Muscle of arm (tissue), 12 donors: ENCODE results near the gene GALNT17. TPM values are rescaled to one million over a fixed set of nuclear protein-coding genes. Genes with fewer than 3 reads are reported as not detected.
"Not testable (repeated sequence)": the region's sequence is repeated elsewhere in the genome, so short reads cannot be mapped to it uniquely, and the experiment has no call there.

Experiments used
- DNase-seq: peaks from one replicate; pipeline ENCODE4 v3.0.0-alpha.2; 2013
- polyA plus RNA-seq, 12 donors: library from polyadenylated mRNA; unstranded; fragments of 120-200 nt; gene quantifications; one replicate each; pipeline ENCODE4 v1.2.1, GENCODE V29; 2013; ENCODE audit not compliant: insufficient read length in 12 of 12

The GALNT17 gene
- polyA plus RNA-seq, 12 donors = 22.7 to 40.4 (median 33.6) TPM; not detected in 1

DNA sequence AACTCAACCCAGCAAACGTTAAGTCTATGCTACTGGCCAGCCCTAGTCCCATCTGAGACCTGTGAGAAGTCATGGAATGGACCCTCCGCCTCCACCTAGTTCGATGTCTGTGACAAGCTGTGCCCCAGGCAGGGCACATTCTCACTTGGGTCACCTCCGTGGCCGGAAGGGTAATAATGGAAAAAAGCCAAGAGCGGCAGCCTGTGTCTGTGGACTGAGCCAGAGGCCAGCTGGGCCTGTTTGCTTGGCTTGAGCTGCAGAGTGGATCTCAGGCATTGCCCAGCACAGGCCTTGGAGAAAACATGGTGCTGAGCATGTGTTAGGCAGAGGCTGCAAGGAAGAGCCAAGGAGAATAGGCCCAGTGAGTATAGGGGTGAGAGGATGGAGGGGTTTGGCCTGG is 97.8 kb downstream of the GALNT17 start:
- DNase-seq = no peak

- DNase-seq = no peak
Observed at GRCh38 chr7:71235253-71235652, 103.3 kb downstream of the GALNT17 start.

- no peak for DNase-seq
Observed at GRCh38 chr7:71236230-71237105, 104.5 kb downstream of the GALNT17 start.

DNA sequence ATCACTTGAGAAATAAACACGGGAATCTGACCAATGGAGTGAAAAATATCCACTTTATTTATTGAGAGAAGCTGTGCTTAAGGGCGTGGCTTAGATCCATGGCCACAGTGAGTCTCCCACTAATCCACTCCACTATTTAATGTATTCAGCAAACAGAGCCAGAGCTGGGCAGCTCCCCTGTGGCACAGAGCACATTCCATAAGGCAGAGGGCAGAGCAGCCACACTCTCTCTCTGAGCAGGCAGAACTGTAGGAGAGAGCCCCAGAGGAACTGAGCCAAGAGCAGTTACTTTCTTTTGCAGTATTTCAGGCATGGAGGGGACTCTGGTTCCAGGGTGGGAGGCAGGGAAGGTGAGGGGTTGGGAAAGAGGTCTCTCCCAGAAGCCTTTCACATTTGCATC is 106.0 kb downstream of the GALNT17 start:
- DNase-seq = no peak

- DNase-seq = no peak
Observed at GRCh38 chr7:71238581-71239295, 106.8 kb downstream of the GALNT17 start.

- peak; percentile 42 for DNase-seq
Observed at GRCh38 chr7:71239586-71240268, 107.8 kb downstream of the GALNT17 start.

DNA sequence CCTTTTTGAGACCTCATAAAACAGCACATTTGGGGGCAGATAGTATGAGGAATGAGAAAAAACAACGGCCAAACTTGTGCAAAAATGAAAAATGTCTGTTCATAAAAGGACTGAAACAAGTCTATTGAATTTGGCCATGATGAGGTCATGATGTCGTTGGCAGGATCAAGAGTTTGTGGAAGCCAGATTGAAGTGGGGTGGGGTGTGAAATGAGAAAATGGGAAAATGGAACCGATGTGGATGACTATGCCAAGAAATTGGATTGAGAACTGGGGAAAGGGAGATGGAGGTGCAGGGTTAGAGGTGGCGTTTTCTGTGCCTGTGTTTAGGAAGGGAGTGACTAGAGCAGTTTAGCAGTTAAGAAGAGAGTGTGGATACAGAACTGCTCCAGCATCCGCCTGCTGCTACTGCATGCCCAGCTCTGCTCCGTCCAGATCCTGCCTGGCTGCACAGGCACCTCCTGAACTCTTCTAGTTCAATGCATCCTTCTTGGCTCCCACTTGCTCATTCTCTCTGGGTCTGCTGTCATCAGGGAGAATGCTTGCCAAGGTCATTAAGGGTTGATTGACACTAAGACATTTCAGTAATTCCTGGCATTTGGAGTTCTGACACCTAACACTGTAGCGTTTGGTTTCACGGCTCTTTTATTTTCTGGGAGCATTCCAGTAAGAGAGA is 111.9 kb downstream of the GALNT17 start:
- DNase-seq = peak; percentile 56

GRCh38 chr7:71245038-71245437 is 113.1 kb downstream of the GALNT17 start:
- no peak for DNase-seq

DNA sequence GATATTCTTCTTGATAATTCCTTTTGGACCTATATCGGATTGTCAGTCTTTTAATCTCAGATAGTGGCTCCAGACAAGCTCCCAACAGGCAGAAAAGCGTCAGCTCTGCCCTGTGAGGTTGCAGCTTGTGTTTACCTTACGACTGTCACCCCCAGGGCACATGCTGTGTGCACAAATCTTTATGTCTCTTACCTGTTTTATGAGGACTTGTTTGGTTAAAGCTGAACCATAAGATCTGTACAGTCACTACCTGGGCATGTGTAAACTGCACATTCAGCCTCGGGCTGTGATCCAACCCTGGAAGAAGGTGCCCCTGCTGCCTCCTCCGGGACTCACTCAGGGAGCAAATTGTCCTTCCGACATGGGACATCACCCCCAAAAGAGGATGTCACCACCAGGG is 119.8 kb downstream of the GALNT17 start:
- no peak for DNase-seq

GRCh38 chr7:71254751-71255150 is 122.8 kb downstream of the GALNT17 start:
- DNase-seq = no peak

- no peak for DNase-seq
Observed at GRCh38 chr7:71255537-71256178, 123.7 kb downstream of the GALNT17 start.

DNA sequence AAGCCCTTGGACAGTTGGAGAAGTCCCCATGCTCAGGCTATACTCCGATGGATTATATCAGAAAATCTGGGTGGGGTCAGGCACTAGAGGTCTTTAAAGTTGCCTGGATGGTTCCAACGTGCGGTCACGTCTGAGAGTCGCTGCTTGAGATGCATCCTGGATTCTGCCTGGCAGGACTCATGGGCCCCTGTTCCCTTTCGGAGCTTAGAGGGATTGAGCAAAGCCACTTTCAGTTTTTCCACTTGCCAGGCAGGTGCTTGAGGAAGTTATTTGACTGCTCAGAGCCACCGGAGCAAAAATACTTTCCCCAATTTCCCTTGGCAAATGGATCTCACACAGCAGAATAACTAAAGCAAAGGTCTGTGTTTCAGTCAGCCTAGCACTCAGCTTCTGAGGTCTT is 129.1 kb downstream of the GALNT17 start:
- no peak for DNase-seq

DNA sequence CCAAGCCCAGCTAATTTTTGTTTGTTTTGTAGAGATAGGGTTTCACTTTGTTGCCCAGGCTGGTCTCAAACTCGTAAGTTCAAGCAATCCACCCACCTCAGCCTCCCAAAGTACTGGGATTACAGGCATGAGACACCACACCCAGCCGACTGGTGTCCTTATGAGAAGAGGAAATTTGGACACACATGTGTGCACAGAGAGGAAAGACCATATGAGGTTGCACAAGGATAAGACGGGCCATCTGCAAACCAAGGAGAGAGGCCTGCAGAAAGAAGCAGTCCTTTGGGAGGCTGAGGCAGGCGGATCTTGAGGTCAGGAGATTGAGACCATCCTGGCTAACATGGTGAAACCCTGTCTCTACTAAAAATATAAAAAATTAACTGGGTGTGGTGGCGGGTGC is 130.9 kb downstream of the GALNT17 start:
- DNase-seq = not testable (repeated sequence)

GRCh38 chr7:71264005-71264404 is 132.1 kb downstream of the GALNT17 start:
- no peak for DNase-seq

DNA sequence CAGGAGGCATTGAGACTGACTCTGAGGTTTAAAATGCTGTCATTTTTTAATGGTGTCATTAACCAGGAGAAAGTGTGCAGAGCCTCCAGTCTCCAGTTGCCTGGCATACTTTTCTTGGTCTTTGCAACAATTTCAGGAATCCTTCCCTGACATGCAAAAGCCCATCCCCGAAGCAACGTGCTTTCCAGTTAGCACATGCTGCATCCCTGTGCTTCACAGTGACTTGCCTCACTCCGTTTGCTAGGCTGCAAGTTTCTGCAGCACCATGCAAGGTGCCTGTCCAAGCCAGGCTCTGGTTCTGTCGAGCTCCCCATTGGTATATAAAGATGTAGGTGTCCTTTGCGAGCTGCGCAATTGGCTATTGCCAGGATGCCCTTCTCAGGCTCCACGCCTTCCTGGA is 135.0 kb downstream of the GALNT17 start:
- DNase-seq = no peak

- no peak for DNase-seq
Observed at GRCh38 chr7:71267734-71268469, 136.0 kb downstream of the GALNT17 start.

GRCh38 chr7:71270558-71270957 is 138.6 kb downstream of the GALNT17 start:
- no peak for DNase-seq

DNA sequence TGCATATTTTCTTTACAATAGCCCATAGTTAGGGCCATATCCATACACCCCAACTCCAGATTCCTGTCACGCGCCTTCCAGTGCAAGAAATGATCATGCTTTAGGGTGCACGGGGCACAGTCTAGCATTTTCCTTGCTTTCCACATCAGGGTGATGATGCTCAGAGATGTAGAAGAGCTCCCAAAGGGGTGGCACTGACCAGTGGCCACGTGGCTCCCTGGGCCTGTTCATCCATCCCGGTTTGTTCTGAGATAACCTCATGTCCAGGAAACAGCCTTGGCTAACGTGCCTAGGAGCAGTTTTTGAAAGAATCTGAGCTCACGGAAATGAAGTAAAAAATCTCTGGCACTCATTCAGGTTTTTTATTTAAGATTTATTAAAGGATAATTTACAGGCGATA is 139.3 kb downstream of the GALNT17 start:
- no peak for DNase-seq

DNA sequence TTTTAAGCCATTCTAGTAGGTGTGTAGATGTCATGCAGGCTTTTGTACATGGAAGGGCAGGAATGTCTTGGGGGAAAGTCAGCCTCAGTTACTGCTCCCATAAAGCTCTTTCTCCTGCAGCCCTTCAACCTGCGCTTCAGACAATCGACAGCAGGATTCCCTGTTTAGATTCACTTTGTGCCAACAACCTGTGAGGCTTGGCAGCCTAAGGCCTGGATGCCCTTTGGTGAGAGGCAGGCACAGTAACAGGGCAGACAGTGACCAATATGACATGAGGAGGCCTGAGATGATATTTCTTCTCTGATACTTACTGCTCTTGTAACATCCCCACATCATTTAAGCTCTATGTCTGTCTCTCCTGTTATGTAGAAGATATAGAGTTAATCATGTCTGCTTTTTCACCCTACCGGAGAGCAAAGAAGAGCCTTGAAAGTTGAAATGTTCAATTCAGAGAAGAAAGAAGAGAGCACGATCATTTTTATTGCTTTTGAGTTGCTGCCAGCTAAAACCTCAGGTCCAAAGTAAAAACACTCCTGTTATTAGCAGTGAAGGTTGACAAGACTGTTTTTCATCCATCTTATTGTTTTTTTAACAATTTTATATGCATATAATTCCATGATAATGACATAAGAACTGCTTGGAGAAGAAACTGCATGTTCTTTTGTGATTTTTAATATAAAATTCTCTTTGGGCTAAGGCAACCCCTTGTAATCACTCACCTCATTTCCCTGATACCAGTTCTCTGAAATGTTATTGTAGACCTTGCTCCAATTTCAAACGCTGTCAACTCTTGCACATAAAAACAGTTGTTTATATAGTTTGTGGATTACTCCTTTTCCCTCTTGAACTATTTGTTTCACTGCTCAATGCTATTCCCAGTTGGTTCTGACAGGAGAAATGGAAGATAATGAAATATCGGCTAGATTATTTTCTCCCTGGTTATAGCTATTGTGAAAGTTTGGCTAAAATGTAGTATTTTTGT is 140.9 kb downstream of the GALNT17 start:
- no peak for DNase-seq
